ENCODE data around the gene STK32A.

DNA sequence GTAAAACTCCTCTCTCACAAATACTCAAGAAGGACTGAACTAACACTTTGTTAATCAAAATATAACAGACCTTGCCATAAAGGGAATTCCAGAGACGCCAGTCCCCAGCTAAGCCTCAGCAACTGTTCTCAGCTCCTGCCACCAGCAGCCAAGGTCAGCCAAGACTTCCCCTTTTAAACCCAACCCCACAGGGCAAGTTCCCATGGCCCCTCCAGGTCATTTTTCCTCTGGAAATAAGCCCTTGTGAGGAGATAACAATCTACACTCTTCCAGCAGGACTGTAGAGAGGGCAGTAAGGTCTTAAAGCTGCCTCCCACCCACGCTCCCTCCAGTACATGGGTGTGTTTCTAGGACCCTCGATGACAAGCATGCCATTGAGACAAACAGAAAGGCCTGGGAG lies 196.8 kb downstream of the STK32A start:
- TF ChIP-seq JUN (IDR thresholded peaks at IDR 0.05; ENCODE audit: borderline replicate concordance, low read depth, low read length) (no peak), JUN (CRISPR knock-in tag; IDR thresholded peaks at IDR 0.05; ENCODE audit: borderline replicate concordance) (no peak), ZNF143 (CRISPR knock-in tag; IDR thresholded peaks at IDR 0.05) (no peak)
- TF ChIP-seq, protein P1, sequence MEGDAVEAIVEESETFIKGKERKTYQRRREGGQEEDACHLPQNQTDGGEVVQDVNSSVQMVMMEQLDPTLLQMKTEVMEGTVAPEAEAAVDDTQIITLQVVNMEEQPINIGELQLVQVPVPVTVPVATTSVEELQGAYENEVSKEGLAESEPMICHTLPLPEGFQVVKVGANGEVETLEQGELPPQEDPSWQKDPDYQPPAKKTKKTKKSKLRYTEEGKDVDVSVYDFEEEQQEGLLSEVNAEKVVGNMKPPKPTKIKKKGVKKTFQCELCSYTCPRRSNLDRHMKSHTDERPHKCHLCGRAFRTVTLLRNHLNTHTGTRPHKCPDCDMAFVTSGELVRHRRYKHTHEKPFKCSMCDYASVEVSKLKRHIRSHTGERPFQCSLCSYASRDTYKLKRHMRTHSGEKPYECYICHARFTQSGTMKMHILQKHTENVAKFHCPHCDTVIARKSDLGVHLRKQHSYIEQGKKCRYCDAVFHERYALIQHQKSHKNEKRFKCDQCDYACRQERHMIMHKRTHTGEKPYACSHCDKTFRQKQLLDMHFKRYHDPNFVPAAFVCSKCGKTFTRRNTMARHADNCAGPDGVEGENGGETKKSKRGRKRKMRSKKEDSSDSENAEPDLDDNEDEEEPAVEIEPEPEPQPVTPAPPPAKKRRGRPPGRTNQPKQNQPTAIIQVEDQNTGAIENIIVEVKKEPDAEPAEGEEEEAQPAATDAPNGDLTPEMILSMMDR (IDR thresholded peaks at IDR 0.05 in 2 of 3, conservative IDR thresholded peaks at IDR 0.05 in 1 of 3; ENCODE audit: insufficient read depth in 2 of 3, low read depth in 1 of 3, low read length in 3 of 3) = no peak
